Loucy (cell line): ENCODE data around the gene IGF2.

Experiments
- H2AFZ ChIP-seq: fragments of 200-600 bp; sonication (generic); 2 replicates; pipeline ENCODE4 v1.6.0; 2016; ENCODE audit warnings: antibody characterized with exemption, mild to moderate bottlenecking, low read length, moderate library complexity
- H3F3A ChIP-seq: fragments of 200-600 bp; 2 replicates; pipeline ENCODE4 v1.6.0; 2016; ENCODE audit warnings: antibody characterized with exemption, low read depth, mild to moderate bottlenecking
- H3K27me3 ChIP-seq: fragments of 200-600 bp; sonication (generic); 2 replicates; pipeline ENCODE4 v1.6.1; 2014; ENCODE audit warnings: low read length, mild to moderate bottlenecking; ENCODE audit not compliant: insufficient read depth, poor library complexity, severe bottlenecking
- H3K36me3 ChIP-seq: fragments of 200-600 bp; sonication (generic); 2 replicates; pipeline ENCODE4 v1.6.1; 2016; ENCODE audit warnings: low read length; ENCODE audit not compliant: insufficient read depth
- H3K4me1 ChIP-seq: fragments of 200-600 bp; sonication (generic); 2 replicates; pipeline ENCODE4 v1.5.1; 2014; ENCODE audit warnings: low read length, mild to moderate bottlenecking; ENCODE audit not compliant: insufficient read depth, poor library complexity, severe bottlenecking
- H3K4me2 ChIP-seq: fragments of 200-600 bp; sonication (generic); 2 replicates; pipeline ENCODE4 v1.6.0; 2014; ENCODE audit warnings: antibody characterized with exemption, low read length, low read depth, mild to moderate bottlenecking; ENCODE audit not compliant: poor library complexity, severe bottlenecking
- H3K4me3 ChIP-seq: fragments of 200-600 bp; sonication (generic); 2 replicates; pipeline ENCODE4 v1.5.1; 2014; ENCODE audit warnings: low read length, mild to moderate bottlenecking, mixed read lengths; ENCODE audit not compliant: poor library complexity, severe bottlenecking
- H3K79me2 ChIP-seq: fragments of 200-600 bp; sonication (generic); 2 replicates; pipeline ENCODE4 v1.6.1; 2014; ENCODE audit warnings: low read length; ENCODE audit not compliant: insufficient read depth
- H3K9ac ChIP-seq: fragments of 200-600 bp; sonication (generic); 2 replicates; pipeline ENCODE4 v1.6.0; 2014; ENCODE audit warnings: mild to moderate bottlenecking, low read depth, low read length, moderate library complexity; ENCODE audit not compliant: poor library complexity, severe bottlenecking
- H3K9me2 ChIP-seq: fragments of 200-600 bp; sonication (generic); replicated peaks from 2 replicates; pipeline ENCODE4 v1.6.1; 2016; ENCODE audit warnings: low read depth, low read length, mixed read lengths
- H3K9me3 ChIP-seq: fragments of 200-600 bp; sonication (generic); 2 replicates; pipeline ENCODE4 v1.6.1; 2014; ENCODE audit warnings: mild to moderate bottlenecking, antibody characterized with exemption, low read length, low read depth; ENCODE audit not compliant: insufficient read depth
- H4K20me1 ChIP-seq: fragments of 200-600 bp; sonication (generic); 2 replicates; pipeline ENCODE4 v1.6.0; 2014; ENCODE audit warnings: antibody characterized with exemption, low read length, mild to moderate bottlenecking; ENCODE audit not compliant: insufficient read depth, poor library complexity, severe bottlenecking
- EZH2phosphoT487 ChIP-seq: fragments of 200-600 bp; IDR thresholded peaks from 2 replicates; pipeline ENCODE4 v1.6.1; 2018; ENCODE audit warnings: antibody characterized with exemption, mild to moderate bottlenecking, moderate library complexity, borderline replicate concordance
- TF ChIP-seq, protein P1 (sequence below): fragments of 200-600 bp; sonication (generic); conservative IDR thresholded peaks from 2 replicates; pipeline ENCODE4 v1.5.1; 2014; ENCODE audit warnings: mild to moderate bottlenecking, antibody characterized with exemption, low read length

The IGF2 gene

DNA sequence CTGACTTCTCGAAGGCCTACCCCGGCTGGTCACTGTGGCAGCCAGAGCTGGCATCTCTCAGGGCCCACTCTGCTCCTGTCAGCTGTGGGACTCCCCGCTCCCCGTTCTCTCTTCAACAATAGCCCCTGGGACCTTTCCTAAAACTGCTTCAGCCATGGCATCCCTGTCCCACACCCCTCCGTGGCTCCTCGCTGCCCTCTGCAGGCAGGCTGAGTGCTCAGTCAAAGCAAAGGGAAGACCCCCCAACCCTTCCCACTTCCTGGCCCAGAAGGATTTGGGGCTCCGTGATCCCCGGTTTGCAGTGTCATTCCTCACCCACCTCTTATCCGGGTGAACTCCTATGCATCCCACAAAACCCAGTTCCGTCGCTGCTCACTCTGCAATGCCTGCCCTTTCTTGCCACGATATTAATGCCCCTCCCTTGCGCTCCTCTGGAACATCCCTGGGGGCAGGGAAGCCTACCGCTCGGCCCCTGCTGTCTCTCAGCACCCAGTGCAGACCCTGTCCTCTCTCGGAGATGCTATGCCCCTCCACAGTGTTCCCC is 34.0 kb upstream of the IGF2 start:
- no peaks in the 10 kb centered on the region for H3K4me1 ChIP-seq
- no peaks in the 10 kb centered on the region for H3K9me2 ChIP-seq
- no peak overlapping the region for H2AFZ ChIP-seq
- H3F3A ChIP-seq = no peaks in the 10 kb centered on the region
- no peaks in the 10 kb centered on the region for H3K9me3 ChIP-seq
- no peaks in the 10 kb centered on the region for H3K79me2 ChIP-seq
- H3K9ac ChIP-seq = no peak overlapping the region
- no peak overlapping the region for H3K4me3 ChIP-seq
- H3K4me2 ChIP-seq = no peak overlapping the region
- H3K27me3 ChIP-seq = no peaks in the 10 kb centered on the region
- H3K36me3 ChIP-seq = no peaks in the 10 kb centered on the region
- TF ChIP-seq, protein P1, sequence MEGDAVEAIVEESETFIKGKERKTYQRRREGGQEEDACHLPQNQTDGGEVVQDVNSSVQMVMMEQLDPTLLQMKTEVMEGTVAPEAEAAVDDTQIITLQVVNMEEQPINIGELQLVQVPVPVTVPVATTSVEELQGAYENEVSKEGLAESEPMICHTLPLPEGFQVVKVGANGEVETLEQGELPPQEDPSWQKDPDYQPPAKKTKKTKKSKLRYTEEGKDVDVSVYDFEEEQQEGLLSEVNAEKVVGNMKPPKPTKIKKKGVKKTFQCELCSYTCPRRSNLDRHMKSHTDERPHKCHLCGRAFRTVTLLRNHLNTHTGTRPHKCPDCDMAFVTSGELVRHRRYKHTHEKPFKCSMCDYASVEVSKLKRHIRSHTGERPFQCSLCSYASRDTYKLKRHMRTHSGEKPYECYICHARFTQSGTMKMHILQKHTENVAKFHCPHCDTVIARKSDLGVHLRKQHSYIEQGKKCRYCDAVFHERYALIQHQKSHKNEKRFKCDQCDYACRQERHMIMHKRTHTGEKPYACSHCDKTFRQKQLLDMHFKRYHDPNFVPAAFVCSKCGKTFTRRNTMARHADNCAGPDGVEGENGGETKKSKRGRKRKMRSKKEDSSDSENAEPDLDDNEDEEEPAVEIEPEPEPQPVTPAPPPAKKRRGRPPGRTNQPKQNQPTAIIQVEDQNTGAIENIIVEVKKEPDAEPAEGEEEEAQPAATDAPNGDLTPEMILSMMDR = peak; percentile 70
- no peak for TF ChIP-seq EZH2phosphoT487
- H4K20me1 ChIP-seq = no peaks in the 10 kb centered on the region

DNA sequence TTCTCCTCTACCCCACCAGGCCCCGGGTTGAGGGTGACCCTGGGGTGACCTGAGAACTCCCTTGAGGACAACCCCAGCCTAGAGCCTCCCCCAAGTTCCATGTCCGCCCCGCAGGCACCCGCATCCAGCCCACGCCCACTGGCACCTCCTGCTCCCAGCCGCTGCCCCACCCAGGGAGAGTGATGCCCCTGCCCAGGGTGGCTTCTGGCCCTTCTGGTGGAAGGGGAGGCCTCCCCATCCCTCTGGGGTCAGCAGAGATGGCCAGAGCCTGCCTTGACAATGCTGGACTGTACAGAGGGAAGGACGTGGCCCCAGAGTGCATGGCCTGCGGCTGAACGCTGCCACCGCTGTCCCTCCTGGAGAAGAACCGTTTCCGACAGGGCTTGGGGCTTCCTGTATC is 33.5 kb upstream of the IGF2 start:
- H3K4me2 ChIP-seq = no peak overlapping the region
- no peaks in the 10 kb centered on the region for H3K4me1 ChIP-seq
- H3K9me2 ChIP-seq = no peaks in the 10 kb centered on the region
- H3K27me3 ChIP-seq = no peaks in the 10 kb centered on the region
- no peaks in the 10 kb centered on the region for H3K79me2 ChIP-seq
- no peaks in the 10 kb centered on the region for H4K20me1 ChIP-seq
- TF ChIP-seq, protein P1 = no peak
- TF ChIP-seq EZH2phosphoT487 = no peak
- no peak overlapping the region for H3K9ac ChIP-seq
- no peaks in the 10 kb centered on the region for H3K36me3 ChIP-seq
- no peaks in the 10 kb centered on the region for H3F3A ChIP-seq
- no peak overlapping the region for H2AFZ ChIP-seq
- no peaks in the 10 kb centered on the region for H3K9me3 ChIP-seq
- H3K4me3 ChIP-seq = no peak overlapping the region

DNA sequence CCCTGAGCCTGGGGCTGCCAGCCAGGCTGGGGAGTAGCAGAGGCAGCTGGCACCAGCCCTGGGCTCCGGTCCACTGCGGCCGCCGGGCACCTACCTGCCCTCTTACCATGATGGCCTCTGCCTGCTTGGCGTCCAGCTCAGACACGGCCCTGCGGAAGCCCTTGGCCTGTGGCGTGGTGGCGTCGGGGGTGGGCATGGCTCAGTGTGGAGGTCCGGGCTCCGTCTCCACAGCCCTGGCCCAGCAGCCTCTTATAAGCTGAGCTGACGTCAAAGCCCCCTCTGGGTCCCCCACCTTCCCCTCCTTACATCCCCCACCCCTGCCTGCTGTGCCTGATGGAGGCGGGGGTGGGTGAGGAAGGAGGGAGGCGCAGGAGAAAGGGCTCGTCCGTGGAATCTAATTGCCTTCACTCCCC is 32.4 kb upstream of the IGF2 start, which contains the start of gene TH:
TH (minus strand) TSS at position 225 of the 413 bp plus-strand sequence; CDS start at position 196, 29 bp downstream.
- no peak within 1 kb of the TSS for H3K4me2 ChIP-seq
- H2AFZ ChIP-seq = no peak within 1 kb of the TSS
- no peaks in the 10 kb centered on the region for H3F3A ChIP-seq
- no peaks in the 10 kb centered on the region for H3K27me3 ChIP-seq
- TF ChIP-seq, protein P1 = no peak
- H3K79me2 ChIP-seq = no peaks in the 10 kb centered on the region
- H3K9me2 ChIP-seq = no peaks in the 10 kb centered on the region
- no peaks in the 10 kb centered on the region for H4K20me1 ChIP-seq
- no peak within 1 kb of the TSS for H3K9ac ChIP-seq
- H3K36me3 ChIP-seq = no peaks in the 10 kb centered on the region
- no peak within 1 kb of the TSS for H3K4me3 ChIP-seq
- H3K9me3 ChIP-seq = no peaks in the 10 kb centered on the region
- H3K4me1 ChIP-seq = no peaks in the 10 kb centered on the region
